Gastrocnemius medialis (tissue), 4 donors: ENCODE results near the gene EID2. TPM values are rescaled to one million over a fixed set of nuclear protein-coding genes. Genes with fewer than 3 reads are reported as not detected.
A peak's percentile ranks its signal among the peaks of the same experiment; 100 is the strongest.

Source experiments
- ATAC-seq, 2 donors: fragments of 150-250 bp; one replicate each; pipeline ENCODE4 v1.9.1; 2016
- DNase-seq, 2 donors: peaks; one replicate each; pipeline ENCODE4 v3.0.0-alpha.2; 2019
- H3K27ac ChIP-seq, 4 donors: fragments of 200-600 bp; sonication (generic); 1 replicate in 1 of 4; 2 replicates in 3 of 4; pipeline ENCODE4 v1.5.1; 2016 to 2018; ENCODE audit warnings: mild to moderate bottlenecking in 2 of 4, moderate library complexity in 1 of 4
- H3K27me3 ChIP-seq, 3 donors: fragments of 200-600 bp; sonication (generic) in 2 of 3; 1 replicate in 1 of 3; 2 replicates in 2 of 3; pipeline versions ENCODE4 v1.5.1 to v1.6.0; 2016 to 2019; ENCODE audit warnings: mild to moderate bottlenecking in 1 of 3, moderate library complexity in 1 of 3
- H3K36me3 ChIP-seq, 2 donors: fragments of 200-600 bp; sonication (generic) in 1 of 2; one replicate each; pipeline ENCODE4 v1.5.1; 2017 to 2018
- H3K4me1 ChIP-seq, 2 donors: fragments of 200-600 bp; sonication (generic) in 1 of 2; one replicate each; pipeline ENCODE4 v1.5.1; 2016 to 2017; ENCODE audit warnings: mild to moderate bottlenecking in 2 of 2
- H3K4me3 ChIP-seq, 4 donors: fragments of 200-600 bp; sonication (generic) in 3 of 4; 1 replicate in 1 of 4; 2 replicates in 3 of 4; pipeline ENCODE4 v1.5.1; 2016 to 2019; ENCODE audit warnings: mild to moderate bottlenecking in 2 of 4
- H3K9me3 ChIP-seq, 3 donors: fragments of 200-600 bp; sonication (generic) in 2 of 3; 1 replicate in 1 of 3; 2 replicates in 2 of 3; pipeline ENCODE4 v1.5.1; 2016 to 2019
- CTCF ChIP-seq, 5 experiments: fragments of 450-650 bp in 3 of 5; fragments of 200-600 bp in 2 of 5; sonication (generic) in 2 of 5; IDR thresholded peaks in 4 of 5; conservative IDR thresholded peaks in 1 of 5; 1 replicate in 4 of 5; 2 replicates in 1 of 5; pipeline ENCODE4 v1.5.1; 2016 to 2019; ENCODE audit warnings: antibody characterized with exemption in 5 of 5, mild to moderate bottlenecking in 3 of 5, moderate library complexity in 3 of 5
- POLR2A ChIP-seq, 2 donors: fragments of 450-650 bp; IDR thresholded peaks; one replicate each; pipeline ENCODE4 v1.6.1; 2017; ENCODE audit warnings: antibody characterized with exemption in 2 of 2, mild to moderate bottlenecking in 2 of 2, moderate library complexity in 2 of 2
- in situ Hi-C, 4 donors: fragments of 200-750 bp; cut with MboI; loops; one replicate each; pipeline versions ENCODE4 v1.15.0 to v1.8.0; 2017; ENCODE audit warnings: low sequenced_read_pairs in 4 of 4
- intact Hi-C: fragments of 100-400 bp; cut with DNase I; formaldehyde crosslinking; loops from one replicate; pipeline ENCODE4 v1.15.1; 2023; ENCODE audit warnings: low total_unique reads
- total RNA-seq, 4 donors: library from RNA; depleted of rRNA; stranded (reverse); fragments of >200 nt; gene quantifications; one replicate each; pipeline versions ENCODE4 v1.1.0 to v1.2.3, GENCODE V29; 2016

The EID2 gene
- total RNA-seq, 4 donors from 2014 or later: 7.8 to 12.7 (median 9.4) TPM

- Histone ChIP-seq H3K36me3 (no peaks in the 10 kb centered on the region), H3K4me3 (no peak overlapping the region), H3K27me3 (peaks cover 0 to 2% (median 1%) of the 10 kb centered on the region in 3 donors), H3K9me3 (no peaks in the 10 kb centered on the region), H3K4me1 (no peaks in the 10 kb centered on the region), H3K27ac (no peak overlapping the region)
- intact Hi-C loops: no loop called here
- TF ChIP-seq CTCF (IDR thresholded peaks at IDR 0.05 in 4 of 5, conservative IDR thresholded peaks at IDR 0.05 in 1 of 5): no peak
- TF ChIP-seq POLR2A (IDR thresholded peaks at IDR 0.05): no peak
- DNase-seq (no peak), ATAC-seq (no peak)
- in situ Hi-C loops: no loop called here
Observed at GRCh38 chr19:39582442-39582841, 42.5 kb upstream of the EID2 start.

GRCh38 chr19:39568604-39569003, 28.6 kb upstream of the EID2 start:
- H3K27ac ChIP-seq: no peak overlapping the region
- no peak overlapping the region for H3K4me3 ChIP-seq
- no peaks in the 10 kb centered on the region for H3K4me1 ChIP-seq
- no peaks in the 10 kb centered on the region for H3K36me3 ChIP-seq
- DNase-seq (no peak), ATAC-seq (no peak)
- in situ Hi-C loops (no loop called here), intact Hi-C loops (no loop called here)
- H3K27me3 ChIP-seq: peaks cover 0 to 2% (median 0%) of the 10 kb centered on the region in 3 donors
- no peaks in the 10 kb centered on the region for H3K9me3 ChIP-seq
- TF ChIP-seq POLR2A (IDR thresholded peaks at IDR 0.05) (no peak), CTCF (IDR thresholded peaks at IDR 0.05 in 4 of 5, conservative IDR thresholded peaks at IDR 0.05 in 1 of 5) (no peak)

- intact Hi-C loops: no loop called here
- H3K36me3 ChIP-seq: no peaks in the 10 kb centered on the region
Observed at GRCh38 chr19:39566064-39566463, 26.1 kb upstream of the EID2 start.

GRCh38 chr19:39563408-39563807, 23.4 kb upstream of the EID2 start:
- Histone ChIP-seq H3K9me3 (no peaks in the 10 kb centered on the region), H3K4me3 (no peak overlapping the region), H3K27me3 (peaks cover 0 to 2% (median 0%) of the 10 kb centered on the region in 3 donors), H3K36me3 (no peaks in the 10 kb centered on the region), H3K4me1 (no peaks in the 10 kb centered on the region), H3K27ac (no peak overlapping the region)
- DNase-seq: no peak
- in situ Hi-C loops: loop anchor here in 1 of 4 donors (5.0 kb wide), 1 partner anchor 104 kb away; no protein-coding TSS in a partner anchor
- peak in 1 of 2 donors; percentile 39 for ATAC-seq
- intact Hi-C loops: no loop called here
- TF ChIP-seq POLR2A (IDR thresholded peaks at IDR 0.05): no peak
- TF ChIP-seq CTCF (IDR thresholded peaks at IDR 0.05 in 4 of 5, conservative IDR thresholded peaks at IDR 0.05 in 1 of 5): no peak

More at GRCh38 chr19:39566064-39566463, 26.1 kb upstream of the EID2 start:
- Histone ChIP-seq H3K9me3 (no peaks in the 10 kb centered on the region), H3K4me1 (no peaks in the 10 kb centered on the region), H3K27me3 (peaks cover 0 to 2% (median 0%) of the 10 kb centered on the region in 3 donors), H3K27ac (no peak overlapping the region), H3K4me3 (no peak overlapping the region)
- DNase-seq: no peak
- in situ Hi-C loops: no loop called here
- no peak for ATAC-seq
- TF ChIP-seq CTCF (IDR thresholded peaks at IDR 0.05 in 4 of 5, conservative IDR thresholded peaks at IDR 0.05 in 1 of 5): no peak
- no peak for TF ChIP-seq POLR2A (IDR thresholded peaks at IDR 0.05)

- in situ Hi-C loops: loop anchor here in 3 of 4 donors (5.0 to 10.0 kb wide), 4 partner anchors 114 to 286 kb away; partner anchors contain the start of gene FBL (in 1 of the 3)
- H3K36me3 ChIP-seq: no peaks in the 10 kb centered on the region
- H3K9me3 ChIP-seq: no peaks in the 10 kb centered on the region
- DNase-seq (no peak), ATAC-seq (peak in 1 of 2 donors; percentile 57)
- intact Hi-C loops: no loop called here
- H3K27me3 ChIP-seq: no peaks in the 10 kb centered on the region
- TF ChIP-seq POLR2A (IDR thresholded peaks at IDR 0.05): no peak
- no peak for TF ChIP-seq CTCF (IDR thresholded peaks at IDR 0.05 in 4 of 5, conservative IDR thresholded peaks at IDR 0.05 in 1 of 5)
- no peaks in the 10 kb centered on the region for H3K4me1 ChIP-seq
- H3K27ac ChIP-seq: peak overlapping the region in 1 of 4 donors; percentile 58
- H3K4me3 ChIP-seq: peak overlapping the region in 1 of 4 donors; percentile 26
Observed at GRCh38 chr19:39558624-39559117, 18.7 kb upstream of the EID2 start.
